ENCODE measurements around the gene C1orf159. TPM values are rescaled to one million over a fixed set of nuclear protein-coding genes. Genes with fewer than 3 reads are reported as not detected.

Gene C1orf159
- total RNA-seq, 1 donor from 2014 or later, result 8.0 TPM

GRCh38 chr1:1065265-1065939 lies 50.5 kb downstream of the C1orf159 start:
- Histone ChIP-seq H3K36me3 (no peaks in the 10 kb centered on the region), H3K4me2 (no peak overlapping the region), H4K20me1 (ENCODE audit: low read depth) (peaks cover 35% of the 10 kb centered on the region), H3K27ac (no peak overlapping the region), H3K4me1 (peaks cover 4% of the 10 kb centered on the region), H3K79me2 (ENCODE audit: low read depth) (no peaks in the 10 kb centered on the region), H3K27me3 (peaks cover 96% of the 10 kb centered on the region), H3K9ac (no peak overlapping the region), H3K4me3 (no peak overlapping the region), H2AFZ (replicated peaks) (no peak overlapping the region), H3K9me3 (ENCODE audit: low read depth) (no peaks in the 10 kb centered on the region), H3F3A (ENCODE audit: low read depth) (peaks cover 28% of the 10 kb centered on the region)
- DNase-seq (ENCODE audit: low spot score), result no peak
- Mint-ChIP-seq H3K36me3 (no peaks in the 10 kb centered on the region), H3K4me1 (peaks cover 13% of the 10 kb centered on the region), H3K9me3 (no peaks in the 10 kb centered on the region), H3K27me3 (ENCODE audit: insufficient read depth, low read depth) (peaks cover 11% of the 10 kb centered on the region), H3K4me3 (peak overlapping the region; percentile 64), H3K27ac (no peak overlapping the region)
- TF ChIP-seq, protein P1, sequence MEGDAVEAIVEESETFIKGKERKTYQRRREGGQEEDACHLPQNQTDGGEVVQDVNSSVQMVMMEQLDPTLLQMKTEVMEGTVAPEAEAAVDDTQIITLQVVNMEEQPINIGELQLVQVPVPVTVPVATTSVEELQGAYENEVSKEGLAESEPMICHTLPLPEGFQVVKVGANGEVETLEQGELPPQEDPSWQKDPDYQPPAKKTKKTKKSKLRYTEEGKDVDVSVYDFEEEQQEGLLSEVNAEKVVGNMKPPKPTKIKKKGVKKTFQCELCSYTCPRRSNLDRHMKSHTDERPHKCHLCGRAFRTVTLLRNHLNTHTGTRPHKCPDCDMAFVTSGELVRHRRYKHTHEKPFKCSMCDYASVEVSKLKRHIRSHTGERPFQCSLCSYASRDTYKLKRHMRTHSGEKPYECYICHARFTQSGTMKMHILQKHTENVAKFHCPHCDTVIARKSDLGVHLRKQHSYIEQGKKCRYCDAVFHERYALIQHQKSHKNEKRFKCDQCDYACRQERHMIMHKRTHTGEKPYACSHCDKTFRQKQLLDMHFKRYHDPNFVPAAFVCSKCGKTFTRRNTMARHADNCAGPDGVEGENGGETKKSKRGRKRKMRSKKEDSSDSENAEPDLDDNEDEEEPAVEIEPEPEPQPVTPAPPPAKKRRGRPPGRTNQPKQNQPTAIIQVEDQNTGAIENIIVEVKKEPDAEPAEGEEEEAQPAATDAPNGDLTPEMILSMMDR (IDR thresholded peaks at IDR 0.05), result no peak
- TF ChIP-seq EZH2 (IDR thresholded peaks at IDR 0.05), result no peak
- no peak for TF ChIP-seq EZH2phosphoT487 (IDR thresholded peaks at IDR 0.05)

- H3K9ac ChIP-seq, result no peak overlapping the region
- H3K4me2 ChIP-seq, result peak overlapping the region; percentile 33
- H3K27me3 ChIP-seq, result peaks cover 96% of the 10 kb centered on the region
- peak; percentile 83 for DNase-seq (ENCODE audit: low spot score)
- Mint-ChIP-seq H3K9me3 (no peaks in the 10 kb centered on the region), H3K27me3 (ENCODE audit: insufficient read depth, low read depth) (peaks cover 15% of the 10 kb centered on the region), H3K27ac (no peak overlapping the region), H3K4me1 (peaks cover 10% of the 10 kb centered on the region), H3K36me3 (no peaks in the 10 kb centered on the region), H3K4me3 (no peak overlapping the region)
- TF ChIP-seq EZH2 (IDR thresholded peaks at IDR 0.05) (no peak), EZH2phosphoT487 (IDR thresholded peaks at IDR 0.05) (no peak)
- TF ChIP-seq, protein P1 (IDR thresholded peaks at IDR 0.05), result peak; percentile 84
- H3K4me3 ChIP-seq, result no peak overlapping the region
- peaks cover 20% of the 10 kb centered on the region for H3F3A ChIP-seq (ENCODE audit: low read depth)
- H3K79me2 ChIP-seq (ENCODE audit: low read depth), result no peaks in the 10 kb centered on the region
- H3K4me1 ChIP-seq, result peaks cover 7% of the 10 kb centered on the region
- no peaks in the 10 kb centered on the region for H3K9me3 ChIP-seq (ENCODE audit: low read depth)
- H2AFZ ChIP-seq (replicated peaks), result no peak overlapping the region
- H3K36me3 ChIP-seq, result no peaks in the 10 kb centered on the region
- peaks cover 41% of the 10 kb centered on the region for H4K20me1 ChIP-seq (ENCODE audit: low read depth)
- no peak overlapping the region for H3K27ac ChIP-seq
Measured at GRCh38 chr1:1063945-1064831, 51.7 kb downstream of the C1orf159 start.

- H3K27me3 ChIP-seq, result peaks cover 96% of the 10 kb centered on the region
- DNase-seq (ENCODE audit: low spot score), result no peak
- peaks cover 20% of the 10 kb centered on the region for H3F3A ChIP-seq (ENCODE audit: low read depth)
- no peak overlapping the region for H3K4me2 ChIP-seq
- H2AFZ ChIP-seq (replicated peaks), result no peak overlapping the region
- H3K4me3 Mint-ChIP-seq, result peak overlapping the region; percentile 64
- TF ChIP-seq EZH2phosphoT487 (IDR thresholded peaks at IDR 0.05) (no peak), EZH2 (IDR thresholded peaks at IDR 0.05) (no peak)
- TF ChIP-seq, protein P1 (IDR thresholded peaks at IDR 0.05), result no peak
- H3K36me3 ChIP-seq, result no peaks in the 10 kb centered on the region
- H3K4me1 Mint-ChIP-seq, result peaks cover 16% of the 10 kb centered on the region
- H3K4me3 ChIP-seq, result no peak overlapping the region
- peaks cover 39% of the 10 kb centered on the region for H4K20me1 ChIP-seq (ENCODE audit: low read depth)
- no peaks in the 10 kb centered on the region for H3K9me3 Mint-ChIP-seq
- H3K4me1 ChIP-seq, result peaks cover 13% of the 10 kb centered on the region
- no peak overlapping the region for H3K27ac ChIP-seq
- no peak overlapping the region for H3K9ac ChIP-seq
- no peaks in the 10 kb centered on the region for H3K9me3 ChIP-seq (ENCODE audit: low read depth)
- peaks cover 18% of the 10 kb centered on the region for H3K27me3 Mint-ChIP-seq (ENCODE audit: insufficient read depth, low read depth)
- no peaks in the 10 kb centered on the region for H3K36me3 Mint-ChIP-seq
- no peak overlapping the region for H3K27ac Mint-ChIP-seq
- no peaks in the 10 kb centered on the region for H3K79me2 ChIP-seq (ENCODE audit: low read depth)
Measured at GRCh38 chr1:1063261-1063944, 52.5 kb downstream of the C1orf159 start.

Data from neural progenitor cell (in vitro differentiated cells).